ENCODE data around the gene SNAPC3. TPM values are rescaled to one million over a fixed set of nuclear protein-coding genes. Genes with fewer than 3 reads are reported as not detected.

SNAPC3 gene
- total and polyA plus RNA-seq, 2 of the 4 experiments (the other 2 are of a cell fraction) = 22.0 to 31.0 TPM

DNA sequence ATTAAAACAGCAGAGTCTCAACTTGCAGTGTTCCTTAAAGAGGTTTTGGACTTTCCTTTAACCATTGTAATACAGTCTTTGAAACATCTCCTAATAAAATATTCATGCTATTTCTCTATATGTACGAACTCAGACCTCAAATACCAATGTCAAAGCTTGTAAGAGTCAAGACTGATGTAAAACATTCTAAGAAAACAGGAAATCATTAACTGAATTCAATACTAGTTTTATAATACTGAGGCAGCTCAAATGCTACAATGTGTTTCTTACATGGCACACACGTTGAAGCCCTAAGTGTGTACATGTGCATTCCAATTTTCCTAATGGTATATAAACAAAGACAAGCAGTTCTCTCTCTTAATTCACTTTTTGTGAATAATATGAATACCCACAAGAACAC is 76.5 kb downstream of the SNAPC3 start:
- Histone ChIP-seq H3K4me1 (ENCODE audit: control insufficient read depth, insufficient read depth, low read length) (0 out of 2 replicates have a peak, but pooled peaks cover 1% of the 10 kb centered on the region), H2BK20ac (ENCODE audit: low read depth, low read length) (no peak overlapping the region), H3K36me3 (ENCODE audit: control insufficient read depth, insufficient read depth, low read length) (peaks cover 1% of the 10 kb centered on the region), H4K8ac (ENCODE audit: low read depth in 2 of 2, low read length in 2 of 2) (no peak overlapping the region; a peak in 1 of 4 replicates), H3K27me3 (ENCODE audit: control insufficient read depth, insufficient read depth, low read length) (no peaks in the 10 kb centered on the region), H3K56ac (ENCODE audit: extremely low read depth, insufficient read depth, low read length) (no peak overlapping the region), H2BK5ac (ENCODE audit: low read depth, low read length, poor library complexity, severe bottlenecking) (no peak overlapping the region), H2AK9ac (replicated peaks; ENCODE audit: low read depth, low read length, poor library complexity) (no peak overlapping the region), H3K18ac (ENCODE audit: low read depth, low read length) (no peak overlapping the region), H3K23ac (ENCODE audit: low read depth, low read length) (peak overlapping the region; percentile 72; the same call in 1 of the 2 replicates), H2AFZ (replicated peaks; ENCODE audit: low read length, poor library complexity) (no peak overlapping the region), H3K9me3 (ENCODE audit: control insufficient read depth, insufficient read depth, low read length) (no peaks in the 10 kb centered on the region), H4K91ac (ENCODE audit: insufficient read depth, low read depth, low read length) (no peak overlapping the region), H2BK120ac (ENCODE audit: low read depth, low read length) (no peak overlapping the region; the same call in 1 of the 2 replicates), H3K4me2 (ENCODE audit: low read depth, low read length) (no peak overlapping the region), H4K20me1 (ENCODE audit: insufficient read depth, low read length) (no peaks in the 10 kb centered on the region), H4K5ac (ENCODE audit: low read depth, low read length) (no peak overlapping the region), H3K14ac (replicated peaks; ENCODE audit: low read depth, low read length) (no peak overlapping the region), H2AK5ac (ENCODE audit: low read depth, low read length) (no peak overlapping the region), H3K79me1 (ENCODE audit: low read depth in 1 of 2, low read length in 2 of 2) (peaks cover 8 to 46% of the 10 kb centered on the region in 2 experiments; a peak in 3 of 4 replicates), H3K4ac (ENCODE audit: low read depth, low read length) (no peak overlapping the region), H3K9ac (ENCODE audit: low read depth, low read length) (no peak overlapping the region), H3K27ac (ENCODE audit: insufficient read depth, low read length) (no peak overlapping the region), H2BK15ac (ENCODE audit: low read depth, low read length) (no peak overlapping the region), H3K9me1 (ENCODE audit: insufficient read depth, low read length) (no peaks in the 10 kb centered on the region), H3K4me3 (ENCODE audit: insufficient read depth, low read depth, low read length) (no peak overlapping the region)
- ATAC-seq (ENCODE audit: low read depth) (peak; percentile 53), DNase-seq (no peak)
- TF ChIP-seq ELK1 (IDR thresholded peaks at IDR 0.05; ENCODE audit: borderline replicate concordance, low read depth, low read length) (no peak), BHLHE40 (IDR thresholded peaks at IDR 0.05; ENCODE audit: low read depth, low read length) (no peak), RAD21 (IDR thresholded peaks at IDR 0.05; ENCODE audit: low read length) (no peak), MXI1 (IDR thresholded peaks at IDR 0.05; ENCODE audit: borderline replicate concordance, low read depth, low read length) (no peak), CEBPB (IDR thresholded peaks at IDR 0.05; ENCODE audit: low read depth, low read length) (no peak), RFX5 (IDR thresholded peaks at IDR 0.05; ENCODE audit: low read depth, low read length) (no peak), SMC3 (IDR thresholded peaks at IDR 0.05; ENCODE audit: low read depth, low read length) (no peak), POLR2A (IDR thresholded peaks at IDR 0.05; ENCODE audit: low read depth, low read length) (no peak), RCOR1 (IDR thresholded peaks at IDR 0.05; ENCODE audit: insufficient replicate concordance, low read length) (no peak), MAFK (IDR thresholded peaks at IDR 0.05; ENCODE audit: low read depth, low read length) (no peak), MAZ (IDR thresholded peaks at IDR 0.05; ENCODE audit: borderline replicate concordance, low read depth, low read length) (no peak), NFE2L2 (IDR thresholded peaks at IDR 0.05; ENCODE audit: low read depth, low read length) (no peak), CTCF (conservative IDR thresholded peaks at IDR 0.05; ENCODE audit: low read depth, low read length) (no peak)
- TF ChIP-seq, protein P1, sequence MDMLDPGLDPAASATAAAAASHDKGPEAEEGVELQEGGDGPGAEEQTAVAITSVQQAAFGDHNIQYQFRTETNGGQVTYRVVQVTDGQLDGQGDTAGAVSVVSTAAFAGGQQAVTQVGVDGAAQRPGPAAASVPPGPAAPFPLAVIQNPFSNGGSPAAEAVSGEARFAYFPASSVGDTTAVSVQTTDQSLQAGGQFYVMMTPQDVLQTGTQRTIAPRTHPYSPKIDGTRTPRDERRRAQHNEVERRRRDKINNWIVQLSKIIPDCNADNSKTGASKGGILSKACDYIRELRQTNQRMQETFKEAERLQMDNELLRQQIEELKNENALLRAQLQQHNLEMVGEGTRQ (IDR thresholded peaks at IDR 0.05; ENCODE audit: low read depth, low read length) = no peak
- intact Hi-C loops (cut with micrococcal nuclease) = loop anchor here (5.0 kb wide), 1 partner anchor 108 kb away; no protein-coding TSS in a partner anchor
- no CpG with 5 or more reads among the region's 2 CpGs for WGBS, 2 experiments (ENCODE audit: extremely low coverage in 2 of 2, insufficient read length in 1 of 2)
- in situ Hi-C loops (cut with MboI; ENCODE audit: low sequenced_read_pairs) = no loop called here
- BruUV-seq (replicated peaks) = no TSS peak
- CTCF ChIA-PET = no interaction called here
- dilution Hi-C loops (cut with HindIII; ENCODE audit: low sequenced_read_pairs, unreplicated experiment) = no loop called here
- POLR2A ChIA-PET (ENCODE audit: unreplicated experiment) = no interaction called here

Measured in IMR-90 (cell line).